HEK293 (cell line): ENCODE measurements around the gene SBF2.

Experiments used
- INSM2 ChIP-seq: fragments of 450-650 bp; formaldehyde crosslinking; IDR thresholded peaks from 2 replicates; pipeline ENCODE4 v1.5.1; 2016; ENCODE audit warnings: missing biosample characterization, missing genetic modification characterization
- ZBTB10 ChIP-seq: fragments of 450-650 bp; formaldehyde crosslinking; IDR thresholded peaks from 2 replicates; pipeline ENCODE4 v1.5.1; 2016; ENCODE audit warnings: missing biosample characterization, missing genetic modification characterization
- ZBTB48 ChIP-seq: fragments of 450-650 bp; formaldehyde crosslinking; IDR thresholded peaks from 2 replicates; pipeline ENCODE4 v1.5.1; 2016; ENCODE audit warnings: missing biosample characterization, missing genetic modification characterization
- ZNF518A ChIP-seq: fragments of 450-650 bp; formaldehyde crosslinking; conservative IDR thresholded peaks from 2 replicates; pipeline ENCODE4 v1.5.1; 2016; ENCODE audit warnings: low read depth, missing biosample characterization, missing genetic modification characterization

- TF ChIP-seq INSM2 (tag by site-specific recombination) (no peak), ZBTB48 (no peak), ZNF518A (tag by site-specific recombination) (no peak), ZBTB10 (tag by site-specific recombination) (no peak)
Measured at GRCh38 chr11:9859554-9860305, 434.3 kb downstream of the SBF2 start.
